Activated T-cell treated with anti-CD3 and anti-CD28 coated beads, Interleukin-2, amount 50 U/mL, for 24 hours (primary cell): ENCODE measurements around the gene RASA3.

Experiments used
- DNase-seq: peaks from one replicate; pipeline ENCODE4 v3.0.0-alpha.2; 2020
- H3K27ac Mint-ChIP-seq: 2 replicates; pipeline ENCODE4 v1.8.0; 2020; ENCODE audit warnings: mild to moderate bottlenecking, mixed read lengths
- H3K27me3 Mint-ChIP-seq: 2 replicates; pipeline ENCODE4 v1.8.0; 2020; ENCODE audit warnings: mixed read lengths
- H3K36me3 Mint-ChIP-seq: 2 replicates; pipeline ENCODE4 v1.8.0; 2020; ENCODE audit warnings: low read depth, mixed read lengths
- H3K4me1 Mint-ChIP-seq: 2 replicates; pipeline ENCODE4 v1.8.0; 2020; ENCODE audit warnings: low read depth, mixed read lengths
- H3K4me3 Mint-ChIP-seq: 2 replicates; pipeline ENCODE4 v1.8.0; 2020; ENCODE audit warnings: mild to moderate bottlenecking, moderate library complexity, mixed read lengths
- H3K9me3 Mint-ChIP-seq: 2 replicates; pipeline ENCODE4 v1.8.0; 2020; ENCODE audit warnings: mixed read lengths

Gene RASA3

GRCh38 chr13:114045113-114045735 lies 87.2 kb downstream of the RASA3 start:
- DNase-seq = no peak
- no peaks in the 10 kb centered on the region for H3K9me3 Mint-ChIP-seq
- peaks cover 61% of the 10 kb centered on the region for H3K4me1 Mint-ChIP-seq
- no peaks in the 10 kb centered on the region for H3K27me3 Mint-ChIP-seq
- H3K4me3 Mint-ChIP-seq = no peak overlapping the region
- peaks cover 61% of the 10 kb centered on the region for H3K36me3 Mint-ChIP-seq
- H3K27ac Mint-ChIP-seq = peak overlapping the region; percentile 62

GRCh38 chr13:114044486-114044885 lies 87.9 kb downstream of the RASA3 start:
- H3K4me1 Mint-ChIP-seq = peaks cover 60% of the 10 kb centered on the region
- H3K27me3 Mint-ChIP-seq = no peaks in the 10 kb centered on the region
- H3K36me3 Mint-ChIP-seq = peaks cover 64% of the 10 kb centered on the region
- no peak overlapping the region for H3K4me3 Mint-ChIP-seq
- H3K9me3 Mint-ChIP-seq = no peaks in the 10 kb centered on the region
- DNase-seq = no peak
- peak overlapping the region; percentile 62 for H3K27ac Mint-ChIP-seq

- Mint-ChIP-seq H3K27ac (peak overlapping the region; percentile 84), H3K4me1 (peaks cover 56% of the 10 kb centered on the region), H3K9me3 (no peaks in the 10 kb centered on the region), H3K36me3 (peaks cover 57% of the 10 kb centered on the region), H3K27me3 (no peaks in the 10 kb centered on the region), H3K4me3 (no peak overlapping the region)
- DNase-seq = no peak
Observed at GRCh38 chr13:114043421-114044053, 88.9 kb downstream of the RASA3 start.

GRCh38 chr13:114042066-114042815 lies 90.2 kb downstream of the RASA3 start:
- Mint-ChIP-seq H3K4me3 (no peak overlapping the region), H3K4me1 (peaks cover 49% of the 10 kb centered on the region), H3K27ac (peak overlapping the region; percentile 41), H3K9me3 (no peaks in the 10 kb centered on the region), H3K27me3 (no peaks in the 10 kb centered on the region), H3K36me3 (peaks cover 62% of the 10 kb centered on the region)
- no peak for DNase-seq

- Mint-ChIP-seq H3K4me1 (peaks cover 46% of the 10 kb centered on the region), H3K9me3 (no peaks in the 10 kb centered on the region), H3K36me3 (peaks cover 61% of the 10 kb centered on the region), H3K27ac (peak overlapping the region; percentile 67), H3K27me3 (no peaks in the 10 kb centered on the region), H3K4me3 (no peak overlapping the region)
- no peak for DNase-seq
Observed at GRCh38 chr13:114041493-114041892, 90.9 kb downstream of the RASA3 start.

GRCh38 chr13:114039471-114040141 lies 92.8 kb downstream of the RASA3 start:
- peak overlapping the region; percentile 44 for H3K27ac Mint-ChIP-seq
- H3K4me1 Mint-ChIP-seq = peaks cover 32% of the 10 kb centered on the region
- peaks cover 59% of the 10 kb centered on the region for H3K36me3 Mint-ChIP-seq
- no peaks in the 10 kb centered on the region for H3K9me3 Mint-ChIP-seq
- H3K4me3 Mint-ChIP-seq = no peak overlapping the region
- DNase-seq = no peak
- H3K27me3 Mint-ChIP-seq = no peaks in the 10 kb centered on the region

GRCh38 chr13:114038900-114039299 lies 93.5 kb downstream of the RASA3 start:
- Mint-ChIP-seq H3K27ac (peak overlapping the region; percentile 44), H3K27me3 (no peaks in the 10 kb centered on the region), H3K4me3 (no peak overlapping the region)

GRCh38 chr13:114038211-114038613 lies 94.2 kb downstream of the RASA3 start:
- no peaks in the 10 kb centered on the region for H3K9me3 Mint-ChIP-seq
- H3K4me3 Mint-ChIP-seq = no peak overlapping the region
- DNase-seq = no peak
- H3K36me3 Mint-ChIP-seq = peaks cover 60% of the 10 kb centered on the region
- no peaks in the 10 kb centered on the region for H3K27me3 Mint-ChIP-seq
- peaks cover 33% of the 10 kb centered on the region for H3K4me1 Mint-ChIP-seq
- H3K27ac Mint-ChIP-seq = no peak overlapping the region

More at GRCh38 chr13:114038900-114039299, 93.5 kb downstream of the RASA3 start:
- Mint-ChIP-seq H3K9me3 (no peaks in the 10 kb centered on the region), H3K36me3 (peaks cover 62% of the 10 kb centered on the region), H3K4me1 (peaks cover 34% of the 10 kb centered on the region)
- DNase-seq = no peak

- H3K27me3 Mint-ChIP-seq = no peaks in the 10 kb centered on the region
- peak overlapping the region; percentile 78 for H3K27ac Mint-ChIP-seq
- H3K36me3 Mint-ChIP-seq = peaks cover 54% of the 10 kb centered on the region
- no peak for DNase-seq
- no peak overlapping the region for H3K4me3 Mint-ChIP-seq
- H3K4me1 Mint-ChIP-seq = peaks cover 29% of the 10 kb centered on the region
- H3K9me3 Mint-ChIP-seq = no peaks in the 10 kb centered on the region
Observed at GRCh38 chr13:114037674-114038073, 94.7 kb downstream of the RASA3 start.

GRCh38 chr13:114035583-114036531 lies 96.6 kb downstream of the RASA3 start:
- Mint-ChIP-seq H3K27me3 (no peaks in the 10 kb centered on the region), H3K4me1 (peaks cover 35% of the 10 kb centered on the region), H3K27ac (peak overlapping the region; percentile 62), H3K4me3 (no peak overlapping the region), H3K36me3 (peaks cover 47% of the 10 kb centered on the region), H3K9me3 (no peaks in the 10 kb centered on the region)
- DNase-seq = no peak

GRCh38 chr13:114035186-114035582 lies 97.2 kb downstream of the RASA3 start:
- no peak for DNase-seq
- Mint-ChIP-seq H3K4me1 (peaks cover 39% of the 10 kb centered on the region), H3K9me3 (no peaks in the 10 kb centered on the region), H3K27me3 (no peaks in the 10 kb centered on the region), H3K4me3 (no peak overlapping the region), H3K27ac (peak overlapping the region; percentile 51), H3K36me3 (peaks cover 49% of the 10 kb centered on the region)

- H3K27me3 Mint-ChIP-seq = no peaks in the 10 kb centered on the region
- H3K4me3 Mint-ChIP-seq = no peak overlapping the region
- H3K27ac Mint-ChIP-seq = peak overlapping the region; percentile 49
- H3K36me3 Mint-ChIP-seq = peaks cover 46% of the 10 kb centered on the region
- no peaks in the 10 kb centered on the region for H3K9me3 Mint-ChIP-seq
- no peak for DNase-seq
- H3K4me1 Mint-ChIP-seq = peaks cover 34% of the 10 kb centered on the region
Observed at GRCh38 chr13:114034481-114034891, 97.9 kb downstream of the RASA3 start.

- Mint-ChIP-seq H3K9me3 (no peaks in the 10 kb centered on the region), H3K27me3 (no peaks in the 10 kb centered on the region), H3K4me3 (no peak overlapping the region), H3K27ac (peak overlapping the region; percentile 50), H3K36me3 (peaks cover 47% of the 10 kb centered on the region), H3K4me1 (peaks cover 30% of the 10 kb centered on the region)
- DNase-seq = no peak
Observed at GRCh38 chr13:114033541-114034315, 98.7 kb downstream of the RASA3 start.
